ENCODE data around the gene RPN2. TPM values are rescaled to one million over a fixed set of nuclear protein-coding genes. Genes with fewer than 3 reads are reported as not detected.

The RPN2 gene
- total RNA-seq, 4 donors from 2014 or later = 89.7 to 125 (median 111) TPM

DNA sequence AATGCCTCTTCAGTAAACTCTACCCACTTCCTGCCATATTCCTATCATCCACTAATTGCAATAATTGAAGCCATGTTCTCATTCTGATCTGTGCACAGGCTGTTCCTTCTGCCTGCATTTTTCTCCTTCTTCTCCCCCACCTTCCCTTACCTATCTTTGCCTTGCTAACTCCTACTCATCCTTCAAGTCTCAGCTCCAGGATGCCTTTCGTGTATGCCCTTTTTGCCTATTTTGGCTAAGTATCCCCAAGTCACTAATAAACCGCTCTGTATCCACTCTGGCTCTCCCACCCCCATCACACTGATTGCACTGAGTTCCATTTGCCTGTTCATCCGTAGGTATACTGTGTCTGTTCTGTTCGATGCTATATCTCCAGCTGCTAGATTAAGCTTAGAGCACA, 6.3 kb upstream of the RPN2 start:
- WGBS = 94% methylated on average over 4 of the region's 4 CpGs
- intact Hi-C loops (cut with DNase I) = no loop called here
- DNase-seq (ENCODE audit: extremely low spot score) = no peak
- TF ChIP-seq, protein P1, sequence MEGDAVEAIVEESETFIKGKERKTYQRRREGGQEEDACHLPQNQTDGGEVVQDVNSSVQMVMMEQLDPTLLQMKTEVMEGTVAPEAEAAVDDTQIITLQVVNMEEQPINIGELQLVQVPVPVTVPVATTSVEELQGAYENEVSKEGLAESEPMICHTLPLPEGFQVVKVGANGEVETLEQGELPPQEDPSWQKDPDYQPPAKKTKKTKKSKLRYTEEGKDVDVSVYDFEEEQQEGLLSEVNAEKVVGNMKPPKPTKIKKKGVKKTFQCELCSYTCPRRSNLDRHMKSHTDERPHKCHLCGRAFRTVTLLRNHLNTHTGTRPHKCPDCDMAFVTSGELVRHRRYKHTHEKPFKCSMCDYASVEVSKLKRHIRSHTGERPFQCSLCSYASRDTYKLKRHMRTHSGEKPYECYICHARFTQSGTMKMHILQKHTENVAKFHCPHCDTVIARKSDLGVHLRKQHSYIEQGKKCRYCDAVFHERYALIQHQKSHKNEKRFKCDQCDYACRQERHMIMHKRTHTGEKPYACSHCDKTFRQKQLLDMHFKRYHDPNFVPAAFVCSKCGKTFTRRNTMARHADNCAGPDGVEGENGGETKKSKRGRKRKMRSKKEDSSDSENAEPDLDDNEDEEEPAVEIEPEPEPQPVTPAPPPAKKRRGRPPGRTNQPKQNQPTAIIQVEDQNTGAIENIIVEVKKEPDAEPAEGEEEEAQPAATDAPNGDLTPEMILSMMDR (IDR thresholded peaks at IDR 0.05) = no peak
- TF ChIP-seq POLR2AphosphoS5 (IDR thresholded peaks at IDR 0.05) = no peak
- TF ChIP-seq POLR2A (IDR thresholded peaks at IDR 0.05; ENCODE audit: low read depth) = no peak
- no peak for TF ChIP-seq EP300 (IDR thresholded peaks at IDR 0.05)
- Histone ChIP-seq H3K36me3 (peaks cover under 1 to 8% (median 5%) of the 10 kb centered on the region in 4 donors), H3K27me3 (no peaks in the 10 kb centered on the region), H3K27ac (replicated peaks in 1 of 4) (no peak overlapping the region), H3K9me3 (no peaks in the 10 kb centered on the region), H3K4me3 (no peak overlapping the region), H3K4me1 (peaks cover 0 to 6% (median 4%) of the 10 kb centered on the region in 4 donors)

GRCh38 chr20:37179683-37180524, 774 bp downstream of the RPN2 start:
- intact Hi-C loops (cut with DNase I) = no loop called here
- 6% methylated on average over 15 of the region's 15 CpGs for WGBS

DNA sequence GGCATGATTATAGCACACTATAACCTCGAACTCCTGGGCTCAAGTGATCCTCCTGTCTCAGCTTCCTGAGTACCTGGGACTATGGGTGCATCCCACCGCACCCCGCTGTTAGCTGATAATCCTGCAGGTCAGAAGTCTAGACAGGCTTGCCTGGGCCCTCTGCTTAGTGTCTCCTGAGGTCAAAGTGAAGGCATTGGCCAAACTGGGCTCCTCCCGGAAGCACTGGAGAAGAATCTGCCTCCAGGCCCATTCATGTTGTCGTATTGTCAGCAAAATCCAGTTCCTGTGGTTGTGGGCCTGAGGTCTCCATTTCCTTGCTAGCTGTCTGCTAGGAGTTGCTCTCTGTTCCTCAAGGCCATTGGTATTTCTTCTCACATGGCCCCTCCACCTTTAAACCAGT, 6.6 kb downstream of the RPN2 start:
- TF ChIP-seq POLR2AphosphoS5 (IDR thresholded peaks at IDR 0.05) (no peak), POLR2A (IDR thresholded peaks at IDR 0.05; ENCODE audit: low read depth) (no peak), EP300 (IDR thresholded peaks at IDR 0.05) (no peak)
- TF ChIP-seq, protein P1 (IDR thresholded peaks at IDR 0.05) = no peak
- H3K27ac ChIP-seq (replicated peaks in 1 of 4) = no peak overlapping the region
- 88% methylated on average over 2 of the region's 5 CpGs for WGBS

More at GRCh38 chr20:37179683-37180524, 774 bp downstream of the RPN2 start:
- Histone ChIP-seq H3K27ac (replicated peaks in 1 of 4) (peak overlapping the region; percentile 89 to 99 (median 96)), H3K27me3 (no peaks in the 10 kb centered on the region), H3K4me3 (peak overlapping the region; percentile 77 to 93 (median 84)), H3K36me3 (peaks cover 0 to 22% (median 13%) of the 10 kb centered on the region in 4 donors), H3K4me1 (peaks cover 17 to 55% (median 44%) of the 10 kb centered on the region in 4 donors), H3K9me3 (no peaks in the 10 kb centered on the region)
- no peak for DNase-seq (ENCODE audit: extremely low spot score)
- TF ChIP-seq, protein P1 (IDR thresholded peaks at IDR 0.05) = no peak
- no peak for TF ChIP-seq EP300 (IDR thresholded peaks at IDR 0.05)
- no peak for TF ChIP-seq POLR2AphosphoS5 (IDR thresholded peaks at IDR 0.05)
- TF ChIP-seq POLR2A (IDR thresholded peaks at IDR 0.05; ENCODE audit: low read depth) = no peak

DNA sequence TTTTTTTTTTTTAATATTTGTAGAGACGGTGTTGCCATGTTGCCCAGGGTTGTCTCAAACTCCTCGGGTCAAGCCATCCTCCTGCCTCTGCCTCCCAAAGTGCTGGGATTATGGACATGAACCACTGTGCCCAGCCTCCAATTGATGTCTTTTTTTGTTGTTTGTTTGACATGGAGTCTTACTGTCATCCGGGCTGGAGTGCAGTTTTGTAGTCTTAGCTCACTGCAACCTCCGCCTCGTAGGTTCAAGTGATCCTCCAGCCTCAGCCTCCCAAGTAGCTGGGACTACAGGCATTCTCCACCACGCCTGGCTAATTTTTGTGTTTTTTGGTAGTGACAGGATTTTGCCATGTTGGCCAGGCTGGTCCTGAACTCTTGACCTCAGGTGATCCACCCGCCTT, 9.7 kb downstream of the RPN2 start:
- H3K4me1 ChIP-seq = peaks cover 29 to 57% (median 57%) of the 10 kb centered on the region in 4 donors
- no peaks in the 10 kb centered on the region for H3K9me3 ChIP-seq
- H3K36me3 ChIP-seq = peaks cover 9 to 53% (median 37%) of the 10 kb centered on the region in 4 donors
- TF ChIP-seq POLR2A (IDR thresholded peaks at IDR 0.05; ENCODE audit: low read depth) (no peak), POLR2AphosphoS5 (IDR thresholded peaks at IDR 0.05) (no peak), EP300 (IDR thresholded peaks at IDR 0.05) (no peak)
- TF ChIP-seq, protein P1 (IDR thresholded peaks at IDR 0.05) = no peak
- intact Hi-C loops (cut with DNase I) = no loop called here
- H3K27me3 ChIP-seq = no peaks in the 10 kb centered on the region
- WGBS = 98% methylated on average over 6 of the region's 7 CpGs
- no peak overlapping the region for H3K4me3 ChIP-seq
- DNase-seq (ENCODE audit: extremely low spot score) = no peak
- peak overlapping the region in 1 of 4 donors; percentile 50 for H3K27ac ChIP-seq (replicated peaks in 1 of 4)

More for the DNA sequence above, 6.6 kb downstream of the RPN2 start:
- Histone ChIP-seq H3K4me3 (no peak overlapping the region), H3K27me3 (no peaks in the 10 kb centered on the region), H3K9me3 (no peaks in the 10 kb centered on the region), H3K36me3 (peaks cover 9 to 57% (median 40%) of the 10 kb centered on the region in 4 donors), H3K4me1 (peaks cover 18 to 58% (median 49%) of the 10 kb centered on the region in 4 donors)
- intact Hi-C loops (cut with DNase I) = no loop called here
- no peak for DNase-seq (ENCODE audit: extremely low spot score)
